Liver (tissue), 3 donors: ENCODE measurements around the gene ARL4D.

Source experiments
- FOXA1 ChIP-seq: IDR thresholded peaks from 2 replicates; pipeline ENCODE4 v1.6.1; 2016; ENCODE audit warnings: antibody characterized with exemption
- GABPA ChIP-seq, 2 donors: IDR thresholded peaks in 1 of 2; conservative IDR thresholded peaks in 1 of 2; 2 replicates each; pipeline ENCODE4 v1.6.1; 2016; ENCODE audit warnings: antibody characterized with exemption in 2 of 2, mild to moderate bottlenecking in 1 of 2, moderate library complexity in 1 of 2
- JUND ChIP-seq, 2 donors: IDR thresholded peaks; 2 replicates each; pipeline ENCODE4 v1.6.1; 2016; ENCODE audit warnings: antibody characterized with exemption in 2 of 2
- RAD21 ChIP-seq, 2 donors: IDR thresholded peaks; 2 replicates each; pipeline ENCODE4 v1.6.1; 2016; ENCODE audit warnings: antibody characterized with exemption in 2 of 2, mild to moderate bottlenecking in 2 of 2
- RXRA ChIP-seq, 2 donors: IDR thresholded peaks; 2 replicates each; pipeline ENCODE4 v1.6.1; 2017 to 2018; ENCODE audit warnings: antibody characterized with exemption in 2 of 2, mild to moderate bottlenecking in 1 of 2
- SP1 ChIP-seq: IDR thresholded peaks from 2 replicates; pipeline ENCODE4 v1.6.1; 2018; ENCODE audit warnings: antibody characterized with exemption, mild to moderate bottlenecking
- TAF1 ChIP-seq: conservative IDR thresholded peaks from 2 replicates; pipeline ENCODE4 v1.6.1; 2016; ENCODE audit warnings: antibody characterized with exemption, mild to moderate bottlenecking
- YY1 ChIP-seq: IDR thresholded peaks from 2 replicates; pipeline ENCODE4 v1.6.1; 2016; ENCODE audit warnings: antibody characterized with exemption, mild to moderate bottlenecking
- TF ChIP-seq, protein P1 (sequence below): IDR thresholded peaks from 2 replicates; pipeline ENCODE4 v1.6.1; 2016; ENCODE audit warnings: antibody characterized with exemption
- TF ChIP-seq, protein P2 (sequence below): fragments of 150-350 bp; IDR thresholded peaks from 2 replicates; pipeline ENCODE4 v1.5.1; 2017; ENCODE audit warnings: improper control_type of control experiment, low read depth, low read length; ENCODE audit not compliant: missing input control
- TF ChIP-seq, protein P3 (sequence below): IDR thresholded peaks from 2 replicates; pipeline ENCODE4 v1.6.1; 2016; ENCODE audit warnings: antibody characterized with exemption
- TF ChIP-seq, protein P4 (sequence below): IDR thresholded peaks from 2 replicates; pipeline ENCODE4 v1.6.1; 2016; ENCODE audit warnings: antibody characterized with exemption
- TF ChIP-seq, protein P5 (sequence below): IDR thresholded peaks from 2 replicates; pipeline ENCODE4 v1.6.1; 2016; ENCODE audit warnings: antibody characterized with exemption, mild to moderate bottlenecking
- donor health status: healthy.
- donor health status: healthy.

DNA sequence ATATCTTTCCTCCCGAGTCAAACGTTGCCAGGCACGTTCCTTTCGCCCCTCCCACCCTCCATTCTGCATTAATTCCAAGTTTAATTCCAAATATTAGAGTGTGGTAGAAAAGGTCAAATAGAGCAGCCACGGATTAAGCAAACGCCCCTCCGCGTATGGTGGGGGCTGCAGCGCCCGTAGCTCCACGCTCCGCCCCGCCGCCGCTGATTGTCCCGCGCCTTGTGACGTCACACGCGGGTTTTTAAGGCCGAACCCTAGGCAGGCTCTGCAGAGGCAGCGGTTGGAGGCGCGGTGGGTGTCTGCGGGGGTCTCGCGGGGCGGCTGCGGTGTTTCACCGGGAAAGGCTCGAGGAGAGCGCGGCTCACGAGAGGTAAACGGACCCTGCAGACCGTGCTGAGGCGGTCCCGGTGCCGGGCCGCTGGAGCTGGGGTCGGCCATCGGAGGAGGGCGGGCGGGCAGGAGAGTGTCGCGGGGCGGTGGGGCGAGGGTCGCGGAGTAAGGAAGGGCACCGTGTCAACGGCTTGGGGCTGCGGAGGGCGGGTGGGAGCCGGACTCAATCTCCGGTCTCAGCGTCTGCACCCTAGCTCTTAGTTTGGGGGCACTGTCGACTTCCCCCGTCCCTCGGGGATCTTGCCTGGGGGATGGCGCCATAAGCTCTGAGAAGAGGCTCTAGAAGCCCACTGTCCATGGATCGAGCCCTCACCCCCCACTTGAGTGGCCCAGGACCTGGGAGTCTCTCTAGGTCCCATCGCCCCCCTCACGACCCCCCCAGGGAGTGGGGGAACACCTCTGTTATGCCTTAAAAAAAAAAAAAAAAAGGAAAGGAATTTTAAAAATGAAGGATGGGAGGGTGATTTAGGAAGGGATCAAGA, at the start of gene ARL4D:
- TF ChIP-seq GABPA (IDR thresholded peaks at IDR 0.05 in 1 of 2, conservative IDR thresholded peaks at IDR 0.05 in 1 of 2) (no peak), TAF1 (peak; percentile 84), SP1 (peak; percentile 52), RXRA (IDR thresholded peaks at IDR 0.05) (peak; percentile 23 to 34), JUND (IDR thresholded peaks at IDR 0.05) (no peak), FOXA1 (peak; percentile 59), YY1 (no peak), RAD21 (IDR thresholded peaks at IDR 0.05) (peak in 1 of 2 donors; percentile 57)
- TF ChIP-seq, protein P1, sequence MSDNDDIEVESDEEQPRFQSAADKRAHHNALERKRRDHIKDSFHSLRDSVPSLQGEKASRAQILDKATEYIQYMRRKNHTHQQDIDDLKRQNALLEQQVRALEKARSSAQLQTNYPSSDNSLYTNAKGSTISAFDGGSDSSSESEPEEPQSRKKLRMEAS = no peak
- TF ChIP-seq, protein P2, sequence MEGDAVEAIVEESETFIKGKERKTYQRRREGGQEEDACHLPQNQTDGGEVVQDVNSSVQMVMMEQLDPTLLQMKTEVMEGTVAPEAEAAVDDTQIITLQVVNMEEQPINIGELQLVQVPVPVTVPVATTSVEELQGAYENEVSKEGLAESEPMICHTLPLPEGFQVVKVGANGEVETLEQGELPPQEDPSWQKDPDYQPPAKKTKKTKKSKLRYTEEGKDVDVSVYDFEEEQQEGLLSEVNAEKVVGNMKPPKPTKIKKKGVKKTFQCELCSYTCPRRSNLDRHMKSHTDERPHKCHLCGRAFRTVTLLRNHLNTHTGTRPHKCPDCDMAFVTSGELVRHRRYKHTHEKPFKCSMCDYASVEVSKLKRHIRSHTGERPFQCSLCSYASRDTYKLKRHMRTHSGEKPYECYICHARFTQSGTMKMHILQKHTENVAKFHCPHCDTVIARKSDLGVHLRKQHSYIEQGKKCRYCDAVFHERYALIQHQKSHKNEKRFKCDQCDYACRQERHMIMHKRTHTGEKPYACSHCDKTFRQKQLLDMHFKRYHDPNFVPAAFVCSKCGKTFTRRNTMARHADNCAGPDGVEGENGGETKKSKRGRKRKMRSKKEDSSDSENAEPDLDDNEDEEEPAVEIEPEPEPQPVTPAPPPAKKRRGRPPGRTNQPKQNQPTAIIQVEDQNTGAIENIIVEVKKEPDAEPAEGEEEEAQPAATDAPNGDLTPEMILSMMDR = no peak
- TF ChIP-seq, protein P3, sequence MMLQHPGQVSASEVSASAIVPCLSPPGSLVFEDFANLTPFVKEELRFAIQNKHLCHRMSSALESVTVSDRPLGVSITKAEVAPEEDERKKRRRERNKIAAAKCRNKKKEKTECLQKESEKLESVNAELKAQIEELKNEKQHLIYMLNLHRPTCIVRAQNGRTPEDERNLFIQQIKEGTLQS = no peak
- TF ChIP-seq, protein P4, sequence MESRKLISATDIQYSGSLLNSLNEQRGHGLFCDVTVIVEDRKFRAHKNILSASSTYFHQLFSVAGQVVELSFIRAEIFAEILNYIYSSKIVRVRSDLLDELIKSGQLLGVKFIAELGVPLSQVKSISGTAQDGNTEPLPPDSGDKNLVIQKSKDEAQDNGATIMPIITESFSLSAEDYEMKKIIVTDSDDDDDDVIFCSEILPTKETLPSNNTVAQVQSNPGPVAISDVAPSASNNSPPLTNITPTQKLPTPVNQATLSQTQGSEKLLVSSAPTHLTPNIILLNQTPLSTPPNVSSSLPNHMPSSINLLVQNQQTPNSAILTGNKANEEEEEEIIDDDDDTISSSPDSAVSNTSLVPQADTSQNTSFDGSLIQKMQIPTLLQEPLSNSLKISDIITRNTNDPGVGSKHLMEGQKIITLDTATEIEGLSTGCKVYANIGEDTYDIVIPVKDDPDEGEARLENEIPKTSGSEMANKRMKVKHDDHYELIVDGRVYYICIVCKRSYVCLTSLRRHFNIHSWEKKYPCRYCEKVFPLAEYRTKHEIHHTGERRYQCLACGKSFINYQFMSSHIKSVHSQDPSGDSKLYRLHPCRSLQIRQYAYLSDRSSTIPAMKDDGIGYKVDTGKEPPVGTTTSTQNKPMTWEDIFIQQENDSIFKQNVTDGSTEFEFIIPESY = no peak
- TF ChIP-seq, protein P5, sequence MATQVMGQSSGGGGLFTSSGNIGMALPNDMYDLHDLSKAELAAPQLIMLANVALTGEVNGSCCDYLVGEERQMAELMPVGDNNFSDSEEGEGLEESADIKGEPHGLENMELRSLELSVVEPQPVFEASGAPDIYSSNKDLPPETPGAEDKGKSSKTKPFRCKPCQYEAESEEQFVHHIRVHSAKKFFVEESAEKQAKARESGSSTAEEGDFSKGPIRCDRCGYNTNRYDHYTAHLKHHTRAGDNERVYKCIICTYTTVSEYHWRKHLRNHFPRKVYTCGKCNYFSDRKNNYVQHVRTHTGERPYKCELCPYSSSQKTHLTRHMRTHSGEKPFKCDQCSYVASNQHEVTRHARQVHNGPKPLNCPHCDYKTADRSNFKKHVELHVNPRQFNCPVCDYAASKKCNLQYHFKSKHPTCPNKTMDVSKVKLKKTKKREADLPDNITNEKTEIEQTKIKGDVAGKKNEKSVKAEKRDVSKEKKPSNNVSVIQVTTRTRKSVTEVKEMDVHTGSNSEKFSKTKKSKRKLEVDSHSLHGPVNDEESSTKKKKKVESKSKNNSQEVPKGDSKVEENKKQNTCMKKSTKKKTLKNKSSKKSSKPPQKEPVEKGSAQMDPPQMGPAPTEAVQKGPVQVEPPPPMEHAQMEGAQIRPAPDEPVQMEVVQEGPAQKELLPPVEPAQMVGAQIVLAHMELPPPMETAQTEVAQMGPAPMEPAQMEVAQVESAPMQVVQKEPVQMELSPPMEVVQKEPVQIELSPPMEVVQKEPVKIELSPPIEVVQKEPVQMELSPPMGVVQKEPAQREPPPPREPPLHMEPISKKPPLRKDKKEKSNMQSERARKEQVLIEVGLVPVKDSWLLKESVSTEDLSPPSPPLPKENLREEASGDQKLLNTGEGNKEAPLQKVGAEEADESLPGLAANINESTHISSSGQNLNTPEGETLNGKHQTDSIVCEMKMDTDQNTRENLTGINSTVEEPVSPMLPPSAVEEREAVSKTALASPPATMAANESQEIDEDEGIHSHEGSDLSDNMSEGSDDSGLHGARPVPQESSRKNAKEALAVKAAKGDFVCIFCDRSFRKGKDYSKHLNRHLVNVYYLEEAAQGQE = peak; percentile 77
